Ovary (tissue), 9 donors: ENCODE results near the gene SYNJ1. TPM values are rescaled to one million over a fixed set of nuclear protein-coding genes. Genes with fewer than 3 reads are reported as not detected.

Experiments
- DNase-seq, 5 donors: peaks; one replicate each; pipeline ENCODE4 v3.0.0-alpha.2; 2019 to 2020
- H3K27ac ChIP-seq, 2 donors: fragments of 200-600 bp; one replicate each; pipeline versions ENCODE4 v1.5.1 to v1.8.0; 2019 to 2022
- H3K27me3 ChIP-seq: fragments of 200-600 bp; one replicate; pipeline ENCODE4 v1.8.0; 2022
- H3K36me3 ChIP-seq: fragments of 200-600 bp; sonication (generic); one replicate; pipeline ENCODE4 v1.5.1; 2019
- H3K4me1 ChIP-seq: one replicate; pipeline ENCODE4 v1.8.1; 2013; ENCODE audit warnings: mild to moderate bottlenecking, moderate library complexity; ENCODE audit not compliant: insufficient read depth
- H3K4me3 ChIP-seq: fragments of 200-600 bp; sonication (generic); one replicate; pipeline ENCODE4 v1.5.1; 2017
- H3K9me3 ChIP-seq, 2 donors: fragments of 200-600 bp in 1 of 2; sonication (generic) in 1 of 2; one replicate each; pipeline versions ENCODE4 v1.5.1 to v1.8.1; 2013 to 2019; ENCODE audit warnings: mild to moderate bottlenecking in 1 of 2, moderate library complexity in 1 of 2
- CTCF ChIP-seq, 3 donors: fragments of 450-650 bp in 2 of 3; fragments of 200-600 bp in 1 of 3; IDR thresholded peaks; one replicate each; pipeline versions ENCODE4 v1.5.1 to v1.8.0; 2016 to 2022; ENCODE audit warnings: antibody characterized with exemption in 3 of 3, mild to moderate bottlenecking in 1 of 3
- EP300 ChIP-seq: sonication (generic); formaldehyde crosslinking; IDR thresholded peaks from one replicate; pipeline ENCODE4 v1.6.1; 2017; ENCODE audit warnings: antibody characterized with exemption
- POLR2A ChIP-seq: fragments of 450-650 bp; IDR thresholded peaks from one replicate; pipeline ENCODE4 v1.6.1; 2017; ENCODE audit warnings: antibody characterized with exemption, mild to moderate bottlenecking, moderate library complexity
- whole genome bisulfite sequencing, 3 donors: extraction: QIAGEN DNeasy Blood & Tissue Kit in 1 of 3; methylation state at CpG; one replicate each; pipeline versions ENCODE4 v1.1.5 to v1.1.7; 2013 to 2017; 5-methylcytosine and 5-hydroxymethylcytosine counted together
- intact Hi-C, 4 donors: fragments of 100-400 bp; cut with DNase I; formaldehyde crosslinking; loops; one replicate each; pipeline versions ENCODE4 v1.11.0 to v1.15.1; 2022 to 2023
- polyA plus RNA-seq, 2 donors: library from polyadenylated mRNA; stranded (reverse); fragments of 200-250 nt in 1 of 2; fragments of 350-450 nt in 1 of 2; fragmentation: Illumina TruSeq in 1 of 2; extraction: RNeasy Lipid Tissue Mini Kit (QIAGEN cat#74804) in 1 of 2; gene quantifications; one replicate each; pipeline ENCODE4 v1.2.3, GENCODE V29; 2013 to 2014
- total RNA-seq, 7 donors: library from RNA; depleted of rRNA in 2 of 7; stranded (reverse); fragments of >200 nt in 2 of 7; fragmentation: NEBNext Ultra II Directional in 3 of 7; extraction: Animal tissue kit (Norgen Biotek cat#: 25700) in 3 of 7; gene quantifications; one replicate each; pipeline versions ENCODE4 v1.1.0 to v1.2.4, GENCODE V29; 2016 to 2023
- donor health status: DM: no; HTN: no; CAD: no; lungs with moderate emphysema.
- donor health status: DM: no; HTN: no; CAD: no.
- donor health status: Bipolar disorder and iron deficiency.
- donor health status: DM: yes; HTN: yes; CAD: no.
- donor health status: DM: no; HTN: no; CAD: no.
- donor health status: DM: yes; HTN: yes; CAD: no.

The SYNJ1 gene
- total and polyA plus RNA-seq, 9 donors: 4.8 to 15.6 (median 9.9) TPM

GRCh38 chr21:32717851-32718316, 9.9 kb downstream of the SYNJ1 start:
- H3K4me3 ChIP-seq: no peak overlapping the region
- no peak for DNase-seq
- no peaks in the 10 kb centered on the region for H3K4me1 ChIP-seq
- no peaks in the 10 kb centered on the region for H3K9me3 ChIP-seq
- no peak overlapping the region for H3K27ac ChIP-seq
- TF ChIP-seq POLR2A: no peak
- no peak for TF ChIP-seq EP300
- no peak for TF ChIP-seq CTCF (IDR thresholded peaks at IDR 0.05)
- no peaks in the 10 kb centered on the region for H3K27me3 ChIP-seq
- no peaks in the 10 kb centered on the region for H3K36me3 ChIP-seq
- intact Hi-C loops: no loop called here
- WGBS, 3 donors: 89 to 91% (median 91%) methylated on average over 2 of the region's 2 CpGs

GRCh38 chr21:32716486-32716885, 11.3 kb downstream of the SYNJ1 start:
- no peaks in the 10 kb centered on the region for H3K9me3 ChIP-seq
- WGBS, 3 donors: 96 to 100% (median 100%) methylated on average over 2 of the region's 2 CpGs
- DNase-seq: no peak

GRCh38 chr21:32713726-32714125, 14.1 kb downstream of the SYNJ1 start:
- TF ChIP-seq CTCF (IDR thresholded peaks at IDR 0.05) (no peak), POLR2A (no peak), EP300 (no peak)
- Histone ChIP-seq H3K27ac (no peak overlapping the region), H3K4me1 (no peaks in the 10 kb centered on the region), H3K27me3 (no peaks in the 10 kb centered on the region), H3K36me3 (no peaks in the 10 kb centered on the region), H3K4me3 (no peak overlapping the region), H3K9me3 (no peaks in the 10 kb centered on the region)
- intact Hi-C loops: no loop called here
- DNase-seq: no peak

More at GRCh38 chr21:32716486-32716885, 11.3 kb downstream of the SYNJ1 start:
- Histone ChIP-seq H3K27me3 (no peaks in the 10 kb centered on the region), H3K36me3 (no peaks in the 10 kb centered on the region), H3K27ac (no peak overlapping the region), H3K4me1 (no peaks in the 10 kb centered on the region), H3K4me3 (no peak overlapping the region)
- TF ChIP-seq CTCF (IDR thresholded peaks at IDR 0.05) (no peak), EP300 (no peak), POLR2A (no peak)
- intact Hi-C loops: no loop called here

GRCh38 chr21:32712641-32713040, 15.2 kb downstream of the SYNJ1 start:
- DNase-seq: no peak
- intact Hi-C loops: no loop called here

More at GRCh38 chr21:32712641-32713040, 15.2 kb downstream of the SYNJ1 start:
- Histone ChIP-seq H3K36me3 (no peaks in the 10 kb centered on the region), H3K4me1 (no peaks in the 10 kb centered on the region), H3K4me3 (no peak overlapping the region), H3K27me3 (no peaks in the 10 kb centered on the region), H3K27ac (no peak overlapping the region), H3K9me3 (no peaks in the 10 kb centered on the region)
- TF ChIP-seq EP300 (no peak), CTCF (IDR thresholded peaks at IDR 0.05) (no peak), POLR2A (no peak)
- 79 to 82% (median 79%) methylated on average over 4 of the region's 4 CpGs for WGBS, 3 donors
